H1 (cell line): Measurements from ENCODE around the gene POLR2A. TPM values are rescaled to one million over a fixed set of nuclear protein-coding genes. Genes with fewer than 3 reads are reported as not detected.

Source experiments
- BACH1 ChIP-seq: IDR thresholded peaks from 2 replicates; pipeline ENCODE4 v1.6.1; 2012; ENCODE audit warnings: low read length, improper control_type of control experiment
- BRCA1 ChIP-seq: IDR thresholded peaks from 2 replicates; pipeline ENCODE4 v1.6.1; 2012; ENCODE audit warnings: low read depth, low read length, improper control_type of control experiment
- CBX5 ChIP-seq: fragments of 300-800, 300-1000 bp; sonication (generic); IDR thresholded peaks from 2 replicates; pipeline ENCODE4 v1.7.1; 2016; ENCODE audit warnings: antibody characterized with exemption, low read length, low read depth
- FOSL1 ChIP-seq: IDR thresholded peaks from 2 replicates; pipeline ENCODE4 v1.6.1; 2011; ENCODE audit warnings: mild to moderate bottlenecking, low read depth, low read length, moderate library complexity; ENCODE audit not compliant: insufficient read depth
- GABPA ChIP-seq: IDR thresholded peaks from 2 replicates; pipeline ENCODE4 v1.6.1; 2011; ENCODE audit warnings: mild to moderate bottlenecking, low read length, moderate library complexity, borderline replicate concordance; ENCODE audit not compliant: insufficient read depth
- HDAC2 ChIP-seq, 2 experiments: fragments of 300-600 bp in 1 of 2; sonication (generic) in 1 of 2; IDR thresholded peaks; 2 replicates each; pipeline ENCODE4 v1.6.1; 2011 to 2012; ENCODE audit warnings: low read depth in 2 of 2, low read length in 2 of 2, mild to moderate bottlenecking in 2 of 2, moderate library complexity in 2 of 2, borderline replicate concordance in 1 of 2, inconsistent platforms in 1 of 2
- KDM5A ChIP-seq: fragments of 200-600 bp; IDR thresholded peaks from 2 replicates; pipeline ENCODE4 v1.7.1; 2012; ENCODE audit warnings: mild to moderate bottlenecking, low read length, inconsistent platforms, mixed read lengths
- MAFK ChIP-seq: IDR thresholded peaks from 2 replicates; pipeline ENCODE4 v1.6.1; 2012; ENCODE audit warnings: low read depth, mild to moderate bottlenecking, improper control_type of control experiment, low read length
- NRF1 ChIP-seq: IDR thresholded peaks from 2 replicates; pipeline ENCODE4 v1.6.1; 2011; ENCODE audit warnings: mild to moderate bottlenecking, low read depth, low read length, improper control_type of control experiment
- RXRA ChIP-seq: IDR thresholded peaks from 2 replicates; pipeline ENCODE4 v1.6.1; 2011; ENCODE audit warnings: low read depth, mild to moderate bottlenecking, low read length, moderate library complexity; ENCODE audit not compliant: insufficient read depth
- SIX5 ChIP-seq: IDR thresholded peaks from 2 replicates; pipeline ENCODE4 v1.6.1; 2011; ENCODE audit warnings: mild to moderate bottlenecking, low read depth, low read length
- TAF1 ChIP-seq: IDR thresholded peaks from 2 replicates; pipeline ENCODE4 v1.6.1; 2011; ENCODE audit warnings: mild to moderate bottlenecking, low read depth, low read length
- YY1 ChIP-seq: IDR thresholded peaks from 2 replicates; pipeline ENCODE4 v1.6.1; 2011; ENCODE audit warnings: low read depth, mild to moderate bottlenecking, low read length
- ZNF274 ChIP-seq: IDR thresholded peaks from 2 replicates; pipeline ENCODE4 v1.7.0; 2012; ENCODE audit warnings: low read length, borderline replicate concordance; ENCODE audit errors: extremely low read depth
- polyA plus RNA-seq, 7 experiments: library from polyadenylated mRNA; depleted of rRNA in 3 of 7; stranded (reverse) in 5 of 7; unstranded in 2 of 7; fragments of >200 nt in 5 of 7; fragments of 200-250 nt in 2 of 7; gene quantifications; 1 replicate in 5 of 7; 2 replicates in 1 of 7; 4 replicates in 1 of 7; pipeline versions ENCODE4 v1.2.1 to v1.2.3, GENCODE V29; 2011 to 2013; ENCODE audit warnings: missing spikeins in 2 of 7, mixed read lengths in 2 of 7
- total RNA-seq: library from RNA; stranded (reverse); fragmentation: NEBNext Ultra II Directional; extraction: Animal tissue kit (Norgen Biotek cat#: 25700); gene quantifications from 2 replicates; pipeline ENCODE4 v1.2.1, GENCODE V29; 2021

Gene POLR2A
- total and polyA plus RNA-seq, 2 of the 8 experiments (the other 6 are each of a cell fraction or from before 2014, with no cell fraction given) = 26.8 to 150 TPM

GRCh38 chr17:7436556-7437368 lies 47.4 kb upstream of the POLR2A start (continued):
- TF ChIP-seq KDM5A (no peak), ZNF274 (no peak), MAFK (no peak), RXRA (no peak), GABPA (no peak), FOSL1 (no peak), TAF1 (peak; percentile 82), BACH1 (no peak), NRF1 (no peak), CBX5 (no peak), YY1 (peak; percentile 79), HDAC2 (IDR thresholded peaks at IDR 0.05; ENCODE audit: borderline replicate concordance in 1 of 2, low read depth in 2 of 2, low read length in 2 of 2) (peak in 1 of 2 experiments; percentile 69; a peak in 1 of 4 replicates), SIX5 (no peak), BRCA1 (no peak)
